Adrenal gland (tissue), 5 donors: ENCODE measurements around the gene DENND4A.

Experiments
- POLR2A ChIP-seq, 2 donors: fragments of 450-650 bp; IDR thresholded peaks; one replicate each; pipeline ENCODE4 v1.6.1; 2017; ENCODE audit warnings: antibody characterized with exemption in 2 of 2, mild to moderate bottlenecking in 2 of 2, moderate library complexity in 1 of 2
- TF ChIP-seq, protein P1 (sequence below), 6 experiments: fragments of 450-650 bp in 4 of 6; fragments of 200-600 bp in 2 of 6; sonication (generic) in 1 of 6; IDR thresholded peaks; 1 replicate in 5 of 6; 2 replicates in 1 of 6; pipeline versions ENCODE4 v1.5.1 to v1.8.0; 2016 to 2021; ENCODE audit warnings: antibody characterized with exemption in 6 of 6, mild to moderate bottlenecking in 2 of 6, moderate library complexity in 1 of 6
- donor health status: DM: no; HTN: no; CAD: no.

DNA sequence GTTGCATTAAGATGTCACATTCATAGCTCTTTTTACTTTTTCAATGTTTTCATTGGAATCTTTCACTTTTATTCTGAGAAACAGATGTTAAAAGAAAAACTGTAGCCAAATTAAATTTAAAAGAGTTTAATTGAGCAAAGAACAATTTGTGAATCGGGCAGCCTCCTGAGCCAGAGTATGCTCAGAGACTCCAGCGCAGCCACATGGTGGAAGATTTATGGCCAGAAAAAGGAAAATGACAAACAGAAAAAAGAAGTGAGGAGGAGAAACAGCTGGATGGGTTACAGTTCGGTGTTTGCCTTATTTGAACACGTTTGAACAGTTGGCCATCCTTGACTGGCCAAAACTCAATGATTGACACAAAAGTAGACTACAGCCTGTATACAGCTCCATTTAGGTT, 43.4 kb upstream of the DENND4A start:
- TF ChIP-seq, protein P1, sequence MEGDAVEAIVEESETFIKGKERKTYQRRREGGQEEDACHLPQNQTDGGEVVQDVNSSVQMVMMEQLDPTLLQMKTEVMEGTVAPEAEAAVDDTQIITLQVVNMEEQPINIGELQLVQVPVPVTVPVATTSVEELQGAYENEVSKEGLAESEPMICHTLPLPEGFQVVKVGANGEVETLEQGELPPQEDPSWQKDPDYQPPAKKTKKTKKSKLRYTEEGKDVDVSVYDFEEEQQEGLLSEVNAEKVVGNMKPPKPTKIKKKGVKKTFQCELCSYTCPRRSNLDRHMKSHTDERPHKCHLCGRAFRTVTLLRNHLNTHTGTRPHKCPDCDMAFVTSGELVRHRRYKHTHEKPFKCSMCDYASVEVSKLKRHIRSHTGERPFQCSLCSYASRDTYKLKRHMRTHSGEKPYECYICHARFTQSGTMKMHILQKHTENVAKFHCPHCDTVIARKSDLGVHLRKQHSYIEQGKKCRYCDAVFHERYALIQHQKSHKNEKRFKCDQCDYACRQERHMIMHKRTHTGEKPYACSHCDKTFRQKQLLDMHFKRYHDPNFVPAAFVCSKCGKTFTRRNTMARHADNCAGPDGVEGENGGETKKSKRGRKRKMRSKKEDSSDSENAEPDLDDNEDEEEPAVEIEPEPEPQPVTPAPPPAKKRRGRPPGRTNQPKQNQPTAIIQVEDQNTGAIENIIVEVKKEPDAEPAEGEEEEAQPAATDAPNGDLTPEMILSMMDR (IDR thresholded peaks at IDR 0.05): no peak
- TF ChIP-seq POLR2A (IDR thresholded peaks at IDR 0.05): no peak
